Mucosa of descending colon (tissue), 3 donors: ENCODE results near the gene EME2. TPM values are rescaled to one million over a fixed set of nuclear protein-coding genes. Genes with fewer than 3 reads are reported as not detected.

Experiments
- ATAC-seq: fragments of 200-7000 bp; cut with Tn5 transposase; one replicate; pipeline ENCODE4 v1.9.1; 2020; ENCODE audit warnings: mild to moderate bottlenecking, moderate library complexity
- DNase-seq, 3 donors: peaks; one replicate each; pipeline ENCODE4 v3.0.0-alpha.2; 2020
- H3K36me3 ChIP-seq: fragments of 200-600 bp; one replicate; pipeline ENCODE4 v1.8.0; 2021; ENCODE audit warnings: low read depth, mild to moderate bottlenecking
- H3K4me1 ChIP-seq: fragments of 200-600 bp; one replicate; pipeline ENCODE4 v1.8.0; 2021; ENCODE audit warnings: low read depth, mild to moderate bottlenecking
- H3K4me3 ChIP-seq: fragments of 200-600 bp; one replicate; pipeline ENCODE4 v1.8.0; 2021; ENCODE audit warnings: mild to moderate bottlenecking
- H3K9me3 ChIP-seq: fragments of 200-600 bp; one replicate; pipeline ENCODE4 v1.8.0; 2021; ENCODE audit warnings: mild to moderate bottlenecking
- intact Hi-C, 2 donors: fragments of 100-400 bp; cut with DNase I in 1 of 2; cut with micrococcal nuclease in 1 of 2; formaldehyde crosslinking; loops; one replicate each; pipeline versions ENCODE4 v1.11.0 to v1.11.1; 2022; cut with DNase I, micrococcal nuclease
- total RNA-seq, 3 donors: library from RNA; stranded (reverse); fragmentation: NEBNext Ultra II Directional in 2 of 3; extraction: Animal tissue kit (Norgen Biotek cat#: 25700) in 2 of 3; gene quantifications; one replicate each; pipeline versions ENCODE4 v1.2.1 to v1.2.4, GENCODE V29; 2021 to 2023
- TF ChIP-seq, protein P1 (sequence below): fragments of 200-600 bp; IDR thresholded peaks from one replicate; pipeline ENCODE4 v1.8.0; 2022; ENCODE audit warnings: antibody characterized with exemption, mild to moderate bottlenecking
- donor health status: DM: no; HTN: no; CAD: no; lungs with moderate emphysema.
- donor health status: DM: no; HTN: no; CAD: no.
- donor health status: DM: no; HTN: yes; CAD: no.

Gene EME2
- total RNA-seq, 3 donors from 2014 or later: 18.4 to 43.1 (median 24.7) TPM

DNA sequence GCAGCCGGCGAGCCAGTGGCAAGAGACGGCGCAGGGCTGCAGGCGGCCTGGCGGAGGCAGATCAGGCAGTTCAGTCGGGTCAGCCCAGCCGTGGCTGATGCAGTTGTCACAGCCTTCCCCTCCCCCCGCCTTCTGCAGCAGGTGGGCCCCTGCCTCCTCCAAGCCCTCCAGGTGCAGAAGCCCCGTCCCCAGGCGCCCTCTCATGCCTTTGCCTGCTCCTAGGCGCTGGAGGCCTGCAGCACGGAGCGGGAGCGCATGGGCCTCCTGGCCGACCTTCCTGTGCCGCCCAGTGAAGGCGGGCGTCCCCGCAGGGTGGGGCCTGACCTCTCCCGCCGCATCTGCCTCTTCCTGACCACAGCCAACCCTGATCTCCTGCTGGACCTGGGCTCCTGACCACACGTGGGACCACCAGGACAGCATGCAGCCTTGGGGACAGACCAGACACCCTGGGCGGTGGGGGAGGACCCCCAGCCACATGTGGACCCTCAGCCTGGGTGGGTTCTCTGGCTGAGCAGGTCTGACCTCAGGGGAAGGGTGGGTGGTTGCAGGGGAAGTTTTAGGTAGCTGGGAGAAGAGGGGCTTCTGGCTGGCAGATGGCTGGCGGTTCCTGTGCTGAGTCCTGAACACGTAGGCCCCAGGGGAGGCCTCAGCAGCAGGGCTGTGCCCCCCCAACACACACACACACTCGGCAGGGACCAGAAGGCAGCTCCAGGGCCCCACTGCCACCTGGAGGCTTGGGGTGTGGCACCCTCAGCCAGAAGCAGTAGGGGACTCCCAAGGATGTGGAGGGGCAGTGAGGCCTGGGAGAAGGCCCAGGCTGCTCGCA lies 3.4 kb downstream of the EME2 start:
- DNase-seq (no peak), ATAC-seq (no peak)
- TF ChIP-seq, protein P1, sequence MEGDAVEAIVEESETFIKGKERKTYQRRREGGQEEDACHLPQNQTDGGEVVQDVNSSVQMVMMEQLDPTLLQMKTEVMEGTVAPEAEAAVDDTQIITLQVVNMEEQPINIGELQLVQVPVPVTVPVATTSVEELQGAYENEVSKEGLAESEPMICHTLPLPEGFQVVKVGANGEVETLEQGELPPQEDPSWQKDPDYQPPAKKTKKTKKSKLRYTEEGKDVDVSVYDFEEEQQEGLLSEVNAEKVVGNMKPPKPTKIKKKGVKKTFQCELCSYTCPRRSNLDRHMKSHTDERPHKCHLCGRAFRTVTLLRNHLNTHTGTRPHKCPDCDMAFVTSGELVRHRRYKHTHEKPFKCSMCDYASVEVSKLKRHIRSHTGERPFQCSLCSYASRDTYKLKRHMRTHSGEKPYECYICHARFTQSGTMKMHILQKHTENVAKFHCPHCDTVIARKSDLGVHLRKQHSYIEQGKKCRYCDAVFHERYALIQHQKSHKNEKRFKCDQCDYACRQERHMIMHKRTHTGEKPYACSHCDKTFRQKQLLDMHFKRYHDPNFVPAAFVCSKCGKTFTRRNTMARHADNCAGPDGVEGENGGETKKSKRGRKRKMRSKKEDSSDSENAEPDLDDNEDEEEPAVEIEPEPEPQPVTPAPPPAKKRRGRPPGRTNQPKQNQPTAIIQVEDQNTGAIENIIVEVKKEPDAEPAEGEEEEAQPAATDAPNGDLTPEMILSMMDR: no peak
- peaks cover 21% of the 10 kb centered on the region for H3K4me1 ChIP-seq
- no peak overlapping the region for H3K4me3 ChIP-seq
- intact Hi-C loops: no loop called here
- H3K9me3 ChIP-seq: no peaks in the 10 kb centered on the region
- peaks cover 5% of the 10 kb centered on the region for H3K36me3 ChIP-seq

DNA sequence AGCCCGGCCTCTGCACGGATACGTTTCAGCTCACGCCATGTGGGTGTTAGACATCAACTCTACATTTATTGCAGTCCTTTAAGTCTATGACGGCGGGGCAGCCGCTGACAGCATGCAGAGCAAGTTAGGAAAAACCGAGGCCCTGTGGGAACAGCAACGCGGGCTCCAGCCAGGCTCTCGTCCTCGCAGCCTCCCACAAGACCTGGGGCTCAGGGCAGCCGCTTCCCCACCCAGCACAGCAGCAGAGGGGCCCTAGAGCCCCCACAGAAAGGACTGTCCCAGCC lies 4.0 kb downstream of the EME2 start:
- Histone ChIP-seq H3K4me1 (peaks cover 26% of the 10 kb centered on the region), H3K36me3 (peaks cover 5% of the 10 kb centered on the region), H3K9me3 (no peaks in the 10 kb centered on the region), H3K4me3 (no peak overlapping the region)
- DNase-seq (no peak), ATAC-seq (no peak)
- TF ChIP-seq, protein P1: no peak
- intact Hi-C loops: no loop called here

DNA sequence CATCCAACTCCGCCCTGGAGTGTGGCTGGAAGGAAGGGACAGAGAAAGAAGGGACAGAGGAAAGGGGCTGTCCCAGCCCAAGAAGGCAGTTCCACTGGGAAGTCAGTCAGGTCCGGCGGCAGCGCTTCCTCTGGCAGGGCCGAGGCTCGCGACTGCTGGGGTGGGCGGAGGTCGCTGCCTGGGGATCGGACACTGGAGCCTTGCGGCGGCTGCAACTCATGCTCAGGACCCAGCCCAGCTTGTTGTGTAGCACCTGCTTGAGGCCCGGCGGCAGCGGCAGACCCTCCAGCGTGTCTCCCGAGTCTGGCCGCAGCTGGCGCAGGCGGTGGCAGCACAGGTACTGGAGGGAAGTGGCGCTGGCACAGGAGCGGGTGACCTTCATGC lies 4.4 kb downstream of the EME2 start:
- Histone ChIP-seq H3K9me3 (no peaks in the 10 kb centered on the region), H3K4me1 (peaks cover 24% of the 10 kb centered on the region), H3K36me3 (peaks cover 5% of the 10 kb centered on the region), H3K4me3 (no peak overlapping the region)
- DNase-seq (no peak), ATAC-seq (no peak)
- TF ChIP-seq, protein P1: no peak
- intact Hi-C loops: no loop called here

DNA sequence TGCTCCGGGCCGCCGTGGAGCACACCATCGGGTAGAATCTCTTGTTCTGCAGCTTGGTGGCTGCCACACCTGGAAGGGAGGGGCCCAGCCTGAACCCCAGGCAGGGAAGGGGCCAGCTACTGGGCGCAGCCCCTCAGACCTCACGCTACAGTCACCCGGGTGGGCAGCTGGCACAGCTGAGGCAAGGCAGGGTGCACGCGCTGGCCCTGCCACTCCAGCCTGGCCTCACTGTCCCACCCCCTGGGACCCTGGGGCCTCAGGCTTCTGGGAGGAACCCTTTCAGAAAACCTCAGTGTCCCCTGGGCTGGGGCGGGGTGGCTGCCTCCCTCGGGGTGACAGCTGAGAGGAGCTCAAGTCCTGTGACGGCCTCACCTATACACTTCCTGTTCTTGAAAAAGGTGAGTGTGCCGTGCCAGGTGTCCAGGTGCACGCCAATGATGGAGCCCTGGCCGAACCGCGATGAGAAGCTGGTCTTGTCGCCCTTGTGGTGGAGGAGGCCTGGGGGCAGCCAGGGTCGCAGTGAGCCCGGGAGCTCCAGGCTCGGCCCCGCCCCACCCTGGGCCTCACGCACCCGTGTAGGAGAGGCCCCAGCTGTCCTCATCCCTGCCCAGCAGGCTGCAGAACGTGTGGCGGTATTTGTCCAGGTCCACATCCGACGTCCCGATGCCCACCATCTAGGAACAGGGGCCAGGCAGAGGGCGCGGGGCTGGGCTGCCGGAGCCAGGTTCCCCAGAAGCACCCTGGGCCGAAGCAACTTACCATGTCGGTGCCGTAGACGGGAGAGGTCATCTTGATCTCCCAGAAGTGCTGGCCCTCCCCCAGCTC lies 5.0 kb downstream of the EME2 start:
- H3K9me3 ChIP-seq: no peaks in the 10 kb centered on the region
- H3K4me1 ChIP-seq: peaks cover 25% of the 10 kb centered on the region
- no peak overlapping the region for H3K4me3 ChIP-seq
- ATAC-seq (no peak), DNase-seq (peak in 1 of 3 donors; percentile 39)
- intact Hi-C loops: no loop called here
- peaks cover 8% of the 10 kb centered on the region for H3K36me3 ChIP-seq
- TF ChIP-seq, protein P1: no peak

DNA sequence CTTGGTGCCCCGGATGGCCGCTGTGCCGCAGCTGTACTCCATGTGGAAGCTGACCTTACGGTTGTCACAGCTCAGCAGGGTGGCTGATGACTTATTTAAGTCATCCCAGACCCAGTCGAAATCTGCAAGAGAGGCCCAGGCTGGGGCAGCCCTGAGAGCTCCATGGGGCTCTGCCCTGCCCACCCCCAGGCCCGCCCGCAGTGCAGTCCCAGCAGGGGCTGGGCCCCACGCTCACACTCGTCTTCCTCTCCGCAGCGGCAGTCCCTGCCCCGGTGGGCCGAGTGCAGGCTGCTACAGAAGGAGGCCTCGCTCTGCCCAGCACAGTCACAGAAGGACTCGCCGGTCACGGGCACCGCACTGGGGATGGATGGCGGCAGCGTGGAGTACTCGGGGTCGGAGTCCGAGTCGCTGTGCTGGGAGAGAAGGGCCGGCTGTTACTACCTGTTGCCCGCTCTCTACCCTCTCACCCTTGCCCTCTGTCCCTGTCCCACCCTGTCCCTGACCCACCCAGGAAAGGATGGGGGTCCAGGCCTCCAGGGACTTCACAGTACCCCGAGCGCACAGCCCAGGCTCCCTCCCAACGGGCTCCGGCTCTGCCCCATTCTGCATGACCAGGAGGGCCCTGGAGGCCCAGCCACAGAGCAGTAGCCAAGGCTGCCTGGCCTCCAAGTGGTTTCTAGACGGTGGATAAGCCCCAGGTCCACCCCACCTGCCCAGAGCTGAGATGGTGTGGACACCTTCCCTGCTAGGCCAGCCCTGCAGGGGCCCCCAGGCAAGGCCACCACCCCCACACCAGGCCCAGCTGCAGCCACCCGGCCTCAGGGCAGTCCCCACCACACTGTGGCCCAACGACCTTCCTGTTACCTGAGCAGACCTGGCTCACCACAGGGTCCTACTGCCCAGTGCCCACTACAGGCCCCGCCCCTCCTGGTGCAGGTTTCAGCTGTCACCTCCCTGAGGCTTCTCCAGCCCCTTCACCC lies 5.9 kb downstream of the EME2 start:
- peaks cover 27% of the 10 kb centered on the region for H3K4me1 ChIP-seq
- no peaks in the 10 kb centered on the region for H3K9me3 ChIP-seq
- H3K4me3 ChIP-seq: no peak overlapping the region
- DNase-seq (peak in 1 of 3 donors; percentile 34), ATAC-seq (no peak)
- peaks cover 9% of the 10 kb centered on the region for H3K36me3 ChIP-seq
- TF ChIP-seq, protein P1: no peak
- intact Hi-C loops: no loop called here
